ENCODE results near the gene YJEFN3. TPM values are rescaled to one million over a fixed set of nuclear protein-coding genes. Genes with fewer than 3 reads are reported as not detected.

Gene YJEFN3
- total RNA-seq, 4 donors from 2014 or later: 1.1 to 12.0 (median 1.7) TPM

- no peak for DNase-seq (ENCODE audit: low spot score in 2 of 2)
- TF ChIP-seq POLR2AphosphoS5 (IDR thresholded peaks at IDR 0.05): no peak
- TF ChIP-seq EP300 (IDR thresholded peaks at IDR 0.05): no peak
- no peak for TF ChIP-seq POLR2A (IDR thresholded peaks at IDR 0.05)
- TF ChIP-seq CTCF (IDR thresholded peaks at IDR 0.05): no peak
- no peaks in the 10 kb centered on the region for H3K36me3 ChIP-seq
- H3K9me3 ChIP-seq: no peaks in the 10 kb centered on the region
- H3K27ac ChIP-seq: no peak overlapping the region
- H3K4me1 ChIP-seq: no peaks in the 10 kb centered on the region
- no peaks in the 10 kb centered on the region for H3K27me3 ChIP-seq
- no peak overlapping the region for H3K4me3 ChIP-seq
- WGBS: 93% methylated on average over 13 of the region's 13 CpGs
Observed at GRCh38 chr19:19581391-19581790, 52.7 kb downstream of the YJEFN3 start.

DNA sequence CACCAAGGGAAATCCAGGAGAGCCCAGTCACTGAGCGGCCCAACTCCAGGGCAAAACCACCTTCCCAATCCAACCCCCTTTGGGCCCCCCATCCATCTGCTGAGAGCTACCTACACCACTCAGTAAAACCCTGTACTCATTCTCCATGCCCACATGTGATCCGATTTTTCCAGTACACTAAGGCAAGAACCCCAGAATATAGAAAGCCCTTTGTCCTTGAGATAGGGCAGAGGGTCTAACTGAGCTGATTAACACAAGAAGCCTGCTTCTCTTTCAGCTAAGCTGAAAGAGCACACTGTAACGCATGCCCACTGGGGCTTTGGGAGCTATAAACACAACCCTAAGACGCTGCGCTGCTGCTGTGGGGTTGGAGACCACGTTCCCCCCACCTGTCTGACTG is 53.8 kb downstream of the YJEFN3 start:
- no peaks in the 10 kb centered on the region for H3K27me3 ChIP-seq
- WGBS: 96% methylated on average over 2 of the region's 6 CpGs
- DNase-seq (ENCODE audit: low spot score in 2 of 2): no peak
- H3K4me1 ChIP-seq: no peaks in the 10 kb centered on the region
- TF ChIP-seq EP300 (IDR thresholded peaks at IDR 0.05): no peak
- no peak for TF ChIP-seq POLR2AphosphoS5 (IDR thresholded peaks at IDR 0.05)
- TF ChIP-seq POLR2A (IDR thresholded peaks at IDR 0.05): no peak
- TF ChIP-seq CTCF (IDR thresholded peaks at IDR 0.05): no peak
- no peak overlapping the region for H3K4me3 ChIP-seq
- H3K27ac ChIP-seq: no peak overlapping the region
- H3K36me3 ChIP-seq: no peaks in the 10 kb centered on the region
- no peaks in the 10 kb centered on the region for H3K9me3 ChIP-seq

GRCh38 chr19:19584356-19584755 is 55.6 kb downstream of the YJEFN3 start:
- no peak overlapping the region for H3K27ac ChIP-seq
- DNase-seq (ENCODE audit: low spot score in 2 of 2): no peak
- H3K27me3 ChIP-seq: no peaks in the 10 kb centered on the region
- TF ChIP-seq CTCF (IDR thresholded peaks at IDR 0.05): no peak
- no peak for TF ChIP-seq EP300 (IDR thresholded peaks at IDR 0.05)
- TF ChIP-seq POLR2A (IDR thresholded peaks at IDR 0.05): no peak
- no peak for TF ChIP-seq POLR2AphosphoS5 (IDR thresholded peaks at IDR 0.05)
- no peak overlapping the region for H3K4me3 ChIP-seq
- no peaks in the 10 kb centered on the region for H3K4me1 ChIP-seq
- 93% methylated on average over 6 of the region's 6 CpGs for WGBS
- H3K36me3 ChIP-seq: no peaks in the 10 kb centered on the region
- no peaks in the 10 kb centered on the region for H3K9me3 ChIP-seq

Other genes starting within 250 kb of the YJEFN3 start
- 10 to 100 TPM; 23.1 to 64.8 (median 31.3) TPM for gene SUGP1, start 208.4 kb upstream of the YJEFN3 start, total RNA-seq
- 100 to 1,000 TPM in 1 of 4 donors, 10 to 100 TPM in 3; 59.5 to 220 (median 77.6) TPM for gene MAU2, start 208.1 kb upstream of the YJEFN3 start, total RNA-seq
- 10 to 100 TPM; 83.1 to 88.8 (median 86.4) TPM for gene GATAD2A, start 123.2 kb upstream of the YJEFN3 start, total RNA-seq
- 1 to 10 TPM; 1.9 to 3.8 (median 3.0) TPM for gene TSSK6, start 13.4 kb upstream of the YJEFN3 start, total RNA-seq
- gene NDUFA13, start 12.7 kb upstream of the YJEFN3 start, total RNA-seq: 100 to 1,000 TPM in 3 of 4 donors, 10 to 100 TPM in 1; 94.4 to 160 (median 109) TPM
- under 1 TPM; 0.15 to 0.44 (median 0.21) TPM for gene CILP2, start 9.4 kb downstream of the YJEFN3 start, total RNA-seq
- 10 to 100 TPM in 1 of 4 donors, 1 to 10 TPM in 3; 3.3 to 14.9 (median 4.8) TPM for gene PBX4, start 89.8 kb downstream of the YJEFN3 start, total RNA-seq
- gene LPAR2, start 99.3 kb downstream of the YJEFN3 start, total RNA-seq: 10 to 100 TPM; 27.4 to 36.2 (median 32.6) TPM
- 10 to 100 TPM; 10.1 to 14.4 (median 13.4) TPM for gene GMIP, start 114.7 kb downstream of the YJEFN3 start, total RNA-seq
- 100 to 1,000 TPM in 3 of 4 donors, 10 to 100 TPM in 1; 90.5 to 196 (median 171) TPM for gene ATP13A1, start 134.8 kb downstream of the YJEFN3 start, total RNA-seq
- 10 to 100 TPM in 1 of 4 donors, 1 to 10 TPM in 3; 7.2 to 13.6 (median 7.8) TPM for gene ZNF101, start 139.9 kb downstream of the YJEFN3 start, total RNA-seq
- gene ZNF14, start 204.2 kb downstream of the YJEFN3 start, total RNA-seq: 10 to 100 TPM in 1 of 4 donors, 1 to 10 TPM in 3; 4.9 to 12.3 (median 6.1) TPM